ENCODE measurements around the gene HBA2.

Gene HBA2

DNA sequence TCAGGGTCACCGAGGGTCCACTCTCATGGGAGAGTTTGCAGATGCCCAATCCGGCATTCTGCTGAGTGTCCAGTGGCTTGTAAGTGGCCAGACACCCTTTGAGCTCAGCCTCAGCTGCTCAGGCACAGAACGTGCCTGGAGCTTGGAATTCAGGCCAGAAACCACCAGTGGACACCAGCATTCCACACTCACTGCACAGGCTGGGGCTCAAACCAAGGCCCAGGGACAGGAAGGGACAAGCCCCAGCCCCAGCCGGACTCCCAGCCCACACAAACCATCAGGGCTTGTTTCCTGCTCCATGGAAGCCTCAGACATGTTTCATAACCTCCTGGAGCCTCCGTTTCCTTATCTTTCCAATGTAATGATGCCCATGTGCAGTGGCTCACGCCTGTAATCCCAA, 29.2 kb upstream of the HBA2 start:
- Histone ChIP-seq H3K9ac (ENCODE audit: low read length) (no peak overlapping the region), H3K4me3 (ENCODE audit: low read length) (no peak overlapping the region), H3K23ac (ENCODE audit: low read length) (no peak overlapping the region), H3K4me1 (ENCODE audit: control insufficient read depth, low read depth, low read length) (no peaks in the 10 kb centered on the region), H4K5ac (ENCODE audit: low read length) (no peak overlapping the region), H4K8ac (ENCODE audit: low read depth, low read length) (no peak overlapping the region), H3K79me1 (ENCODE audit: low read length) (no peaks in the 10 kb centered on the region), H2AK5ac (ENCODE audit: low read length) (no peak overlapping the region), H3K27ac (ENCODE audit: low read depth, low read length) (no peak overlapping the region), H2BK15ac (replicated peaks; ENCODE audit: low read depth) (no peak overlapping the region), H2BK120ac (ENCODE audit: low read depth, low read length) (no peak overlapping the region), H3K18ac (ENCODE audit: low read length) (no peak overlapping the region), H3K56ac (ENCODE audit: low read length) (no peak overlapping the region), H3K79me2 (ENCODE audit: control insufficient read depth, insufficient read depth, low read length) (no peaks in the 10 kb centered on the region), H3K4me2 (ENCODE audit: low read length) (no peak overlapping the region), H2BK5ac (ENCODE audit: low read length) (no peak overlapping the region), H3K4ac (ENCODE audit: low read depth, low read length) (no peak overlapping the region), H3K36me3 (ENCODE audit: control insufficient read depth, insufficient read depth, low read length) (no peaks in the 10 kb centered on the region), H3K27me3 (ENCODE audit: insufficient read depth, low read length, poor library complexity) (no peaks in the 10 kb centered on the region)
- no CpG with 5 or more reads among the region's 6 CpGs for WGBS (ENCODE audit: extremely low coverage, insufficient coverage, low lambda C conversion rate)
- DNase-seq: no peak

DNA sequence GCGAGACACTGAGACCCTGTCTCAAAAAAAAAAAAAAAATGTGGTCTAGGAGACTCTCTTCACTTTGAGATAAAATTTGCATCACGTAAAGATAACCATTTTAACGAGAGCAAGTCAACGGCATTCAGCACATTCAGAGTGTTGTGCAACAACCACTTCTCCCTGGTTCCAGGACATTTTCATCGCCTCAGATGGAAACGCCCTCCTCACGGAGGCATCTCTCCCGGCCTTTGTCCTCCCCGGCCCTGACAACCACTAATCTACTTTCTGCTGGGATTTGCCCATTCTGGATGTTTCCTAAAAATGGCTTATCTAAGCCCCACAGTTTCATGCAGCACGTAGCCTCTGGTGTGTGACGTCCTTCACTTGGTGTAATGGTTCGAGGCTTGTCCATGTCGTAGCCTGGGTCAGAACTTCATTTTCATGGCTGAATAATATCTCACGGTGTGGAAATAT, 27.9 kb upstream of the HBA2 start:
- no peak overlapping the region for H3K23ac ChIP-seq (ENCODE audit: low read length)
- no peak for DNase-seq
- no peak overlapping the region for H4K8ac ChIP-seq (ENCODE audit: low read depth, low read length)
- no peak overlapping the region for H3K4ac ChIP-seq (ENCODE audit: low read depth, low read length)
- no peak overlapping the region for H3K56ac ChIP-seq (ENCODE audit: low read length)
- H3K9ac ChIP-seq (ENCODE audit: low read length): no peak overlapping the region
- H3K79me1 ChIP-seq (ENCODE audit: low read length): no peaks in the 10 kb centered on the region
- no peak overlapping the region for H3K27ac ChIP-seq (ENCODE audit: low read depth, low read length)
- no peaks in the 10 kb centered on the region for H3K79me2 ChIP-seq (ENCODE audit: control insufficient read depth, insufficient read depth, low read length)
- H3K27me3 ChIP-seq (ENCODE audit: insufficient read depth, low read length, poor library complexity): no peaks in the 10 kb centered on the region
- no peak overlapping the region for H4K5ac ChIP-seq (ENCODE audit: low read length)
- no peak overlapping the region for H2AK5ac ChIP-seq (ENCODE audit: low read length)
- H2BK5ac ChIP-seq (ENCODE audit: low read length): no peak overlapping the region
- no CpG with 5 or more reads among the region's 14 CpGs for WGBS (ENCODE audit: extremely low coverage, insufficient coverage, low lambda C conversion rate)
- no peaks in the 10 kb centered on the region for H3K4me1 ChIP-seq (ENCODE audit: control insufficient read depth, low read depth, low read length)
- no peak overlapping the region for H3K4me3 ChIP-seq (ENCODE audit: low read length)
- H2BK15ac ChIP-seq (replicated peaks; ENCODE audit: low read depth): no peak overlapping the region
- H3K36me3 ChIP-seq (ENCODE audit: control insufficient read depth, insufficient read depth, low read length): no peaks in the 10 kb centered on the region
- H3K18ac ChIP-seq (ENCODE audit: low read length): no peak overlapping the region
- no peak overlapping the region for H2BK120ac ChIP-seq (ENCODE audit: low read depth, low read length)
- no peak overlapping the region for H3K4me2 ChIP-seq (ENCODE audit: low read length)

DNA sequence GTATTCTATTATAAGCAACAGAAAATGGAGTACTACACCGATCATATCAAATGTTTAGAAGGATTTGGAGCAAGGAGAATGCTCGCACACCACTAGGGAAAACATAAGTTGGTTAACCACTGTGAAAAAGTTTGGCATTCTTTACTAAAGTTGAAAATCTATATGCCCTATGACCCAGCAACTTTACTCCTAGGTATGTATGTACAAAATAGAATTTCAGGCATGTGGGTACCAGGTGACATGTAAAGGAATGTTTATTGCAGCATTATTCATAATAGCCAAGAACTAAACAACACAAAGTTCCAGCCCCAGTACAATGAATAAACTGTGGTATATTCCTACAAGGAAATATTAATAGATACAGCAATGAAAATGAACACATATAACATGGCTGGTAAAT, 26.0 kb upstream of the HBA2 start:
- no peaks in the 10 kb centered on the region for H3K79me2 ChIP-seq (ENCODE audit: control insufficient read depth, insufficient read depth, low read length)
- H3K18ac ChIP-seq (ENCODE audit: low read length): no peak overlapping the region
- no peak overlapping the region for H2BK5ac ChIP-seq (ENCODE audit: low read length)
- H3K4me3 ChIP-seq (ENCODE audit: low read length): no peak overlapping the region
- no peak overlapping the region for H2BK15ac ChIP-seq (replicated peaks; ENCODE audit: low read depth)
- no peak overlapping the region for H3K56ac ChIP-seq (ENCODE audit: low read length)
- H3K4me1 ChIP-seq (ENCODE audit: control insufficient read depth, low read depth, low read length): no peaks in the 10 kb centered on the region
- no peak overlapping the region for H2AK5ac ChIP-seq (ENCODE audit: low read length)
- H2BK120ac ChIP-seq (ENCODE audit: low read depth, low read length): no peak overlapping the region
- DNase-seq: no peak
- no peak overlapping the region for H3K9ac ChIP-seq (ENCODE audit: low read length)
- H3K27me3 ChIP-seq (ENCODE audit: insufficient read depth, low read length, poor library complexity): no peaks in the 10 kb centered on the region
- no peak overlapping the region for H3K4ac ChIP-seq (ENCODE audit: low read depth, low read length)
- no peak overlapping the region for H3K27ac ChIP-seq (ENCODE audit: low read depth, low read length)
- no peaks in the 10 kb centered on the region for H3K79me1 ChIP-seq (ENCODE audit: low read length)
- no peaks in the 10 kb centered on the region for H3K36me3 ChIP-seq (ENCODE audit: control insufficient read depth, insufficient read depth, low read length)
- no peak overlapping the region for H4K8ac ChIP-seq (ENCODE audit: low read depth, low read length)
- H4K5ac ChIP-seq (ENCODE audit: low read length): no peak overlapping the region
- H3K4me2 ChIP-seq (ENCODE audit: low read length): no peak overlapping the region
- WGBS (ENCODE audit: extremely low coverage, insufficient coverage, low lambda C conversion rate): no CpG with 5 or more reads among the region's 2 CpGs
- H3K23ac ChIP-seq (ENCODE audit: low read length): no peak overlapping the region

DNA sequence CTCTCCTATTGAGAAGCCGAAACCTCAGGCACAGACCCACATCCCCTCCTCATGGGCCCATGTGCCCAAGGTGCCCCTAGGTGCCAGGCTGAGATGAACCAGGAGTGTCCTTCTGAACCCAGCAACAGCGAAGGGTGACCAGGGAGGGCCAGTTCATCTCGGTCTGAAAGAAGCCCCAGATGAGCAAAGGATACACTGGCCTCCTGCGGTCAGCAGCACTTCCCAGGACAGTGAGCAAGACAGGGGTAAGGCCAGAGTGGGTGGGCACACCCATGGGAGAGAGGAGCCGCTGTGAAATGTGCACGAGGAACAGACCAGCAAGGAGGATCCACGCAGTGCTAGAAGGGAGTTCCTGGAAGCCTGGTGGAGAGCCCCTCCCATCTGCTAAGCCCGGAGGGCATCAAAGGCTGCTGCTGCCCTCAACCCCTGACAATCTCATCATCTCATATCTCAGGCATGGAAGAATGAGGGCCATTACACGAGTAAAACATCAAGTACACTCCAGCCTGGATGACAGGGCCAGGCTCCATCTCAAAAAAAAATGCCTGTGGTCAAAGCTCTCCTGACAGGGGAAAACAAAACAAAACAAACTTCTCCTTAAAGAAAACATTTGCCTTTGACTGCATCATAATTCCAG, 23.5 kb upstream of the HBA2 start:
- no peak overlapping the region for H2BK15ac ChIP-seq (replicated peaks; ENCODE audit: low read depth)
- no peak overlapping the region for H3K9ac ChIP-seq (ENCODE audit: low read length)
- no peaks in the 10 kb centered on the region for H3K79me2 ChIP-seq (ENCODE audit: control insufficient read depth, insufficient read depth, low read length)
- H3K18ac ChIP-seq (ENCODE audit: low read length): no peak overlapping the region
- H2BK5ac ChIP-seq (ENCODE audit: low read length): no peak overlapping the region
- no peaks in the 10 kb centered on the region for H3K36me3 ChIP-seq (ENCODE audit: control insufficient read depth, insufficient read depth, low read length)
- H3K79me1 ChIP-seq (ENCODE audit: low read length): no peaks in the 10 kb centered on the region
- H3K56ac ChIP-seq (ENCODE audit: low read length): no peak overlapping the region
- H2AK5ac ChIP-seq (ENCODE audit: low read length): no peak overlapping the region
- H3K23ac ChIP-seq (ENCODE audit: low read length): no peak overlapping the region
- WGBS (ENCODE audit: extremely low coverage, insufficient coverage, low lambda C conversion rate): no CpG with 5 or more reads among the region's 9 CpGs
- H4K5ac ChIP-seq (ENCODE audit: low read length): no peak overlapping the region
- no peaks in the 10 kb centered on the region for H3K4me1 ChIP-seq (ENCODE audit: control insufficient read depth, low read depth, low read length)
- no peak for DNase-seq
- H3K4me3 ChIP-seq (ENCODE audit: low read length): no peak overlapping the region
- H2BK120ac ChIP-seq (ENCODE audit: low read depth, low read length): no peak overlapping the region
- H3K4me2 ChIP-seq (ENCODE audit: low read length): no peak overlapping the region
- no peak overlapping the region for H3K27ac ChIP-seq (ENCODE audit: low read depth, low read length)
- H3K4ac ChIP-seq (ENCODE audit: low read depth, low read length): no peak overlapping the region
- H4K8ac ChIP-seq (ENCODE audit: low read depth, low read length): no peak overlapping the region
- H3K27me3 ChIP-seq (ENCODE audit: insufficient read depth, low read length, poor library complexity): no peaks in the 10 kb centered on the region

DNA sequence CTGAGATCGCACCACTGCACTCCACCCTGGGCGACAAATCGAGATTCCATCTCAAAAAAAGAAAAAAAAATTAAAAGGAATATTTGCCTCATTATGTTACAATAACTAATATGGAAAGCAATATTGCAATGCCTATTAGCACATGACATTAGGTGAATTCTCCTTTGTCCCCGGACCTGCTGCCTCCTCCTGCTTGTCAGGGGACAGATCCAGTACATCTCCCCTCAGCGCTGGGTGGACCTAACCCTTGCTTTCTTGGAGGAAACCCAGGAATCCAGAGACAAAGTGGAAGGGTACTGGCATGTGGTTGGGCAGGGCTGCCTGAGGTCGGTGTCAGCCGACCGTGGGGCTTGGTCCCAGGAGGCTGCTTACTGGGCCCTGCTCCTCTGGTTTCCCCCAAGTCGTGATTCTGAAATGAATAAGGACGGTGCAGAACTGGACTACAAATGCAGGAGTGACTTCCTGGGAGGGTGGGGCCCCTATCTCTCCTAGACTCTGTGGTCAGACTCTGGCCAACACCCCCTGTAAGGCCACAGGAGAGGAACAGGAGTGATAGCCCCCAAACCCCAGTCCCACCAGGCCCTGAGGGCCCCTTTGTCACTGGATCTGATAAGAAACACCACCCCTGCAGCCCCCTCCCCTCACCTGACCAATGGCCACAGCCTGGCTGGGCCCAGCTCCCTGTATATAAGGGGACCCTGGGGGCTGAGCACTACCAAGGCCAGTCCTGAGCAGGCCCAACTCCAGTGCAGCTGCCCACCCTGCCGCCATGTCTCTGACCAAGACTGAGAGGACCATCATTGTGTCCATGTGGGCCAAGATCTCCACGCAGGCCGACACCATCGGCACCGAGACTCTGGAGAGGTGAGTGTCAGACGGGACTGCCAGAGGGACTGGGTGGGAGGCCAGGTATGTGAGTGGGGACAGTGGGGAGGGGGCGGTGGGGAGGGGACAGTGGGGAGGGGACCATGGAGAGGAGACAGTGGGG, 20.2 kb upstream of the HBA2 start, which contains the start of gene HBZ:
TSS of gene HBZ (plus strand) at position 504 of the 988 bp plus-strand sequence. CDS start at position 770, 266 bp downstream.
- no CpG with 5 or more reads among the region's 17 CpGs for WGBS (ENCODE audit: extremely low coverage, insufficient coverage, low lambda C conversion rate)
- Histone ChIP-seq H4K8ac (ENCODE audit: low read depth, low read length) (no peak within 1 kb of the TSS), H3K18ac (ENCODE audit: low read length) (no peak within 1 kb of the TSS), H2BK5ac (ENCODE audit: low read length) (no peak within 1 kb of the TSS), H3K4me1 (ENCODE audit: control insufficient read depth, low read depth, low read length) (no peaks in the 10 kb centered on the region), H3K4me2 (ENCODE audit: low read length) (no peak within 1 kb of the TSS), H3K79me1 (ENCODE audit: low read length) (no peaks in the 10 kb centered on the region), H3K27ac (ENCODE audit: low read depth, low read length) (no peak within 1 kb of the TSS), H3K23ac (ENCODE audit: low read length) (no peak within 1 kb of the TSS), H3K9ac (ENCODE audit: low read length) (no peak within 1 kb of the TSS), H3K4me3 (ENCODE audit: low read length) (no peak within 1 kb of the TSS), H3K4ac (ENCODE audit: low read depth, low read length) (no peak within 1 kb of the TSS), H2BK15ac (replicated peaks; ENCODE audit: low read depth) (no peak within 1 kb of the TSS), H3K27me3 (ENCODE audit: insufficient read depth, low read length, poor library complexity) (peaks cover 7% of the 10 kb centered on the region), H3K36me3 (ENCODE audit: control insufficient read depth, insufficient read depth, low read length) (no peaks in the 10 kb centered on the region), H3K56ac (ENCODE audit: low read length) (no peak within 1 kb of the TSS), H2BK120ac (ENCODE audit: low read depth, low read length) (no peak within 1 kb of the TSS), H3K79me2 (ENCODE audit: control insufficient read depth, insufficient read depth, low read length) (no peaks in the 10 kb centered on the region), H4K5ac (ENCODE audit: low read length) (no peak within 1 kb of the TSS), H2AK5ac (ENCODE audit: low read length) (no peak within 1 kb of the TSS)
- no peak for DNase-seq
